ENCODE measurements around the gene SIRT1.

DNA sequence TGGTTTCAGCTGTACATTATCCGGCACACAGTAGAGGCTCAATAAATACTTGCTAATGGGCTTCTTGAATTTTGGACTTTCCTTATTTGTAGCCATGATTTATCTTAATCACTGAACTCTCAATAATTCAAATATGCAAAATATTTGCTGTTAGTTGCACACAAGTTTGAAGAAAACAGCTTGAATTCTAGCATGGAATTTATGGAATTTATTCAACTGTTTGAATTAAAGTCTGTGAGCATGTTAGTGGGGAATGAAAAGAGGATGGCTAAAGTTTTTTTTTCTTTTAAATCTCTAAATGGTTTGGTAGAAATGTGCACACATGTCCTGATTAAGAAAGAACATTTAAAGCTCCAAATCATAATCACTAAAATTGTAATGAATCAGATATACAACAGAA lies 42.5 kb downstream of the SIRT1 start:
- TF ChIP-seq MAFK (IDR thresholded peaks at IDR 0.05; ENCODE audit: low read depth, low read length) (no peak), CTCF (conservative IDR thresholded peaks at IDR 0.05; ENCODE audit: low read depth, low read length) (no peak), RCOR1 (IDR thresholded peaks at IDR 0.05; ENCODE audit: insufficient replicate concordance, low read length) (no peak), POLR2A (IDR thresholded peaks at IDR 0.05; ENCODE audit: low read depth, low read length) (no peak), RAD21 (IDR thresholded peaks at IDR 0.05; ENCODE audit: low read length) (no peak), RFX5 (IDR thresholded peaks at IDR 0.05; ENCODE audit: low read depth, low read length) (no peak), CEBPB (IDR thresholded peaks at IDR 0.05; ENCODE audit: low read depth, low read length) (no peak), CHD1 (IDR thresholded peaks at IDR 0.05; ENCODE audit: low read depth, low read length) (no peak), MXI1 (IDR thresholded peaks at IDR 0.05; ENCODE audit: borderline replicate concordance, low read depth, low read length) (no peak), FOS (IDR thresholded peaks at IDR 0.05; ENCODE audit: low read depth, low read length) (no peak), SMC3 (IDR thresholded peaks at IDR 0.05; ENCODE audit: low read depth, low read length) (no peak), MAZ (IDR thresholded peaks at IDR 0.05; ENCODE audit: borderline replicate concordance, low read depth, low read length) (no peak), ELK1 (IDR thresholded peaks at IDR 0.05; ENCODE audit: borderline replicate concordance, low read depth, low read length) (no peak)
- TF ChIP-seq, protein P1, sequence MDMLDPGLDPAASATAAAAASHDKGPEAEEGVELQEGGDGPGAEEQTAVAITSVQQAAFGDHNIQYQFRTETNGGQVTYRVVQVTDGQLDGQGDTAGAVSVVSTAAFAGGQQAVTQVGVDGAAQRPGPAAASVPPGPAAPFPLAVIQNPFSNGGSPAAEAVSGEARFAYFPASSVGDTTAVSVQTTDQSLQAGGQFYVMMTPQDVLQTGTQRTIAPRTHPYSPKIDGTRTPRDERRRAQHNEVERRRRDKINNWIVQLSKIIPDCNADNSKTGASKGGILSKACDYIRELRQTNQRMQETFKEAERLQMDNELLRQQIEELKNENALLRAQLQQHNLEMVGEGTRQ (IDR thresholded peaks at IDR 0.05; ENCODE audit: low read depth, low read length) = no peak
